Anterior cingulate cortex (tissue), 58 donors: Measurements from ENCODE around the gene CAMK2N2.

Source experiments
- DNase-seq, 58 donors: peaks; one replicate each; lab custom pipeline; 2025; lab: John Stamatoyannopoulos, UW

The CAMK2N2 gene

DNA sequence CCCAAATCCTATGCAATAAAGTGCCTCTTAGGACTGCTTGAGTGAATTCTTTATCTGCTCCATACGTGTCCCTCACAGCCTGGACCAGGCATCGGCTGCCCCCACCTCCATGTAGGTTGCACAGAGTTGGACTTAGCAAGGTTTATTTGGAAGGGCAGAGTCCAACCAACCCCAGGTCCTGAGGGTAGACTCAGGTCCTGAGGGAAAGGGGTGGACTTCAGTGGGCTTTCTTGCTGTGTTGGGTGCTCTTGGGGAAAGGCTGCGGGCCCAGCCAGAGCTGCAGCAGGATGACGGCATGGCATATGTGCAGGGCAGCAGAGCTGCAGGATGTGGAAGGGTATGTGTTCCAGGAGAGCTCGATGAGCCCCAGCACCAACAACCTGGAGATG lies 19.1 kb downstream of the CAMK2N2 start:
- DNase-seq = no peak

DNA sequence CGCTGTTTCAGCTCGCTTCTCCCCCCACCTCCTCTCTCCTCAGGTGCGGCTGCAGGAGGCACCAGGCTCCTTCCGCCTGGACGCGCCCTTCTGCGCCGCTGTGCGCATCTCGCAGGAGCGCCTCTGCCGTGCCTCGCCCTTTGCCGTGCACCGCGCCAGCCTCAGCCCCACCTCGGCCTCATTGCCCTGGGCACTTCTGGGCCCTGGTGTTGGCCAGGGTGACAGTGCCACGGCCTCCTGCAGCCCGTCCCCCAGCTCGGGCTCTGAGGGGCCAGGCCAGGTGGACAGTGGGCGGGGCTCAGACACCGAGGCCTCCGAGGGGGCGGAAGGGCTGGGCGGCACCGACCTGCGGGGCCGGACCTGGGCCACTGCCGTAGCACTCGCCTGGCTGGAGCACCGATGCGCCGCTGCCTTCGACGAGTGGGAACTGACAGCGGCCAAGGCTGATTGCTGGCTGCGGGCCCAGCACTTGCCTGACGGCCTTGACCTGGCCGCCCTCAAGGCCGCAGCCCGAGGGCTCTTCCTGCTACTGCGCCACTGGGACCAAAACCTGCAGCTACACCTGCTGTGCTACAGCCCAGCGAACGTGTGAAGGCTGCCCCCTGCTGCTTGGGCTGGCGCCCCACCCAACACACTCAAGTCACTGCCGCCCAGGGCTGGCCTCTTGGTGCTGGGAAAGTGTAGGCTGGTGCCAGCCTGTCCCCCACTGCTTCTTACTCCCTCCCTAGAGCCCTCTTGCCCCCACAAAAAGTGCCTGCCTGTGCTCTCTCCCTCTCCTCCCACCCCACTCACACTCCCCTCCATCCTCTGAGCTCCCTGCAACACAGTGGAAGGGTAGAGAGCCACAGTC lies 19.7 kb downstream of the CAMK2N2 start:
- no peak for DNase-seq

DNA sequence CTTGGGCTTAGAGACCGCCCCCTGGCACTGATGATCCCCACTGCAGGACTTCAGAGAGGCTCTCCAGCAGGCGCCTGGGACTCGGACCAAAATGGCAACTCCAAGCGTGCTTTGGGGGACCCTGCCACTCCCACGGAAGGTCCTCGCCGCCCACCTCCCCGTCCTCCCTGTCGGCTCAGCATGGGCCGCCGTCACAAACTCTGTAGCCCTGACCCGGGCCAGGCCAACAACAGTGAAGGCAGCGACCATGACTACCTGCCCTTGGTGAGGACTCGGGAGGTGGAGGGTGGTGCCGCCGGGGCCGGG lies 20.3 kb downstream of the CAMK2N2 start:
- DNase-seq = no peak

DNA sequence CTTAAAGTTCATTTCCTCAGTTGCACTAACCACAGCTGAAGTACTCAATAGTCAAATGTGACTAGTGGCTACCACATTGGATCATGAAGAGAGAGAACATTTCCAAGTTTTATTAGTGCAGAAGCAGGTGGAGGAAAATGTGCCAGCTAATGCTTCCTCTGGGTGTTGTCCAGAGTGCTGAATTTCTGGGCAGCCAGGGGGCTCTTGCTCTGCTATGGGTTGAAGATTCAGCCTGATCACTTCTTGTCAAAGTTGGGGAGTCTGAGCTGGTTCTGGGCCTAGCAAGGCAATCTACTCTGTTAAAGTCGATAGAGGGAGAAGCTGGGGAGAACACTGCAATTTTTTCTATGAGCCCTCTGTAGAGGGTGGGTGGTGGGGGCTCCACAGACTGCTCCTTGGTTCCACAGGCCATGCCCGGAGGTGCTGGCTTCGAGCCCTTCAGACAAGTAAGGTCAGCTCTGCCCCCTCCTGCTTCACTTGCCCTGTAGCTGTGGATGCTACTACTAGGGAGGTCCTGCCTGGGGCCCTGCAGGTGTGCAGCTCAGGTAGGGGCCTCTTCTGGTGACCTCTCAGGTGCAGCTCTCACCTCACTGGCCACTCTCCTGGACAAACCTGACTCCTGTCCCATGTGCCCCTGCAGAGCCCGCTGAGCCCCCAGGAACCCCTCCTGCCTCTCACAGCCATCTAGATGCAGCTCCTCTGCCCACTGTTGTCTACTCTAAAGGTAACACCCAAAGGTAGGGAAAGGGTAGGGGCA lies 20.8 kb downstream of the CAMK2N2 start:
- DNase-seq = no peak

DNA sequence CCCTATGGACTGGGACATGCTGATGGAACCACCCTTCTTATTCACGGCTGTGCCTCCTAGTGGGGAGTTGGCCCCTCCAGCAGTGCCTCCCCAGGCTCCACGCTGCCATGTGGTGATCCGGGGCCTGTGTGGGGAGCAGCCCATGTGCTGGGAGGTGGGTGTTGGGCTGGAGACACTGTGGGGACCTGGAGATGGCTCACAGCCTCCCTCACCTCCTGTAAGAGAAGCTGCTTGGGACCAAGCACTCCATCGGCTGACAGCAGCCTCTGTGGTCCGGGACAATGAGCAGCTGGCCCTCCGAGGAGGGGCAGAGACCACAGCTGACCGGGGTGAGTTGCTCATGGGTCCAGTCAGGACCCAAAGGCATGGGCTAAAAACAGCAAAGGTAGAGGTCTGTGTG lies 21.6 kb downstream of the CAMK2N2 start:
- DNase-seq = no peak

DNA sequence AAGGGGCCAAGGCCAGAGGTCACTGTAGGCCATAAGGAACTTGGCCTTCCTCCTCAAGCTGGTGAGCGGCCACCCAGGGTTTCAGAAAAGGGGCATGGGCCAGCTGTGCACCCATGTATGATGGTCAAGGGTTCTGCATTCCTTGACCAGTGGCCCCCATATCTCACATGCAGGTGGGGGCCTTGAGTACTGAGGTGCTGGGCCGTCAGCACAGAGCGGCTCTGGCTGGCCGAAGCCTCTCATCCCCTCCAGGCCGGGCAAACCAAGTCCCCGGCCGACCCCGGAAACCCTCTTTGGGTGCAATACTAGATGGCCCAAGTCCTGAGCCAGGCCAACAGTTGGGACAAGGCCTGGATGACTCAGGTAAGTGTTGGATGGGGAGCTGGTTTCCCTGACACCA lies 22.1 kb downstream of the CAMK2N2 start:
- no peak for DNase-seq

DNA sequence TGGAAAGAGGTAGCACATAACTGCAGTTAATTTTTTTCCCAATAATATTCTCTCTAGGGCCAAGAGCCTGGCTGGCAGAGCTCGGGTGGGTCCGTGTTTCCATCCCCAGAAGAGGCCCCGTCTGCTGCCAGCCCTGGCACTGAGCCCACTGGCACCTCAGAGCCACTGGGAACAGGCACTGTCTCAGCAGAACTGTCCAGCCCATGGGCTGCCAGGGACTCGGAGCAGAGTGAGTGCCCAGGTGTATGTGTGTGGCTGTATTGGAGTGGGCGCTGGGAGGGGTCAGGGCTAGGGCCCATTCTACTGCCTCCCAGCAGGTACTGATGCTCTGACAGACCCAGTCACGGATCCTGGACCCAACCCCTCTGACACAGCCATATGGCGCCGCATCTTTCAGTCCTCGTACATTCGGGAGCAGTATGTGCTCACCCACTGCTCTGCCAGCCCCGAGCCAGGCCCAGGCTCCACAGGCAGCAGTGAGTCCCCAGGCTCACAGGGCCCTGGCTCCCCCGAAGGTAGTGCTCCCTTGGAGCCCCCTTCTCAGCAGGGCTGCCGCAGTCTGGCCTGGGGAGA lies 23.0 kb downstream of the CAMK2N2 start:
- no peak for DNase-seq

GRCh38 chr3:184237807-184238206 lies 23.5 kb downstream of the CAMK2N2 start:
- DNase-seq = no peak

DNA sequence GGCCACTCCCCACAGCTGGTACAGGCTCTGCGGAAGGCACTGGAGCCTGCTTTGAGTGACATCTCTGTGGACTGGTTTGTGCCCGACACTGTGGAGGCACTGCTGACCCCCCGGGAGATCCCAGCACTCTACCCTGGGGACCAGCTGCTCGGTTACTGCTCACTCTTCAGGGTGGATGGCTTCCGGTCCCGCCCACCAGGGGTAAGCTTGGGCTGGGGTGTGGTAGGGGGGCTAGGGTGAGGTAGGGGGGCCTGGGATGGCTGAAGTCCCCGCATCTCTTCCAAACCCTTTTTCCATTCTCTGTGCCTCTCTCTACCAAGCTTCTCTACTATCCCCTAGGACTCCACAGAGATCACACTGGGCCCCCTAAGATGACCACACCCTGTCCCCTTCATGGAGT lies 24.1 kb downstream of the CAMK2N2 start:
- no peak for DNase-seq

DNA sequence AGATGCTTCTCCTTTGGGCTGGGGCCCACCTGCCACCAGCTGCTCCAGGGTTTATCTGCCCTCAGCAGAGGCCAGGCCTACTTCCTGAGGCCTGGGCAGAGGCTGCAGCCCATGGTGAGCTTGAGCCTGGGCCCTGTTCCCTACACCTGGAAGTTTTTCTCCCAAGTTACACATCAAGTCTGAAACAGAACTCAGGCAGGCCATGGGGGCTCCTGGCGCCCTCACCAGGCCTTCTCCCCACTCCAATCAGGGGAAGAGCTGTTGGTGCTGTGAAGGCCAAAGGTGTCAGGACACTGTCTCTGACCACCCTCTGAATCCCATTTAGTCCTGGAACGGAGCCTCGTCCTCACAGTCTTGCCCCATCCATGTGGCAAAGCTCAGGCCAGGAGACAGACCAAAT lies 24.7 kb downstream of the CAMK2N2 start:
- no peak for DNase-seq

DNA sequence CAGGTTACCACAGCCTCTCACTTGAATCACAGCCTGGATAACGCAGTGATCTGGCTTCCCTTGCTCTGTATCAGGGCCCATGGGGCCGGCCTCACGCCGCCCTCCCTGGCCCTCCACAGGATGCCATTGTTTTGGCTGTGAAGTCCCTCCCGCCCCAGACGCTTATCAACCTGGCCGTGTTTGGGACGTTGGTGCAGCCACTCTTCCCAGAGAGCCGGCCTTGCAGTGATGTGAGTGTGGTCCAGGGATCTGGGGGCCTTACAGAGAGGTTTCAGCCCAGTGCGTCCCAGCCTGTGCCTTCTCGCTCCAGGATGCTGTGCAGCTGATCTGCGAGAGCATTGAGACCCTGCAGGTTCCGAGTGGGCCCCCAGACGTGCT lies 25.3 kb downstream of the CAMK2N2 start:
- DNase-seq = no peak

GRCh38 chr3:184235381-184236032 lies 25.8 kb downstream of the CAMK2N2 start:
- no peak for DNase-seq

GRCh38 chr3:184234671-184235380 lies 26.5 kb downstream of the CAMK2N2 start:
- DNase-seq = no peak

GRCh38 chr3:184234224-184234623 lies 27.1 kb downstream of the CAMK2N2 start:
- peak in 35 of 58 donors; percentile 6 to 68 (median 34) for DNase-seq

- no peak for DNase-seq
Measured at GRCh38 chr3:184233127-184233843, 28.1 kb downstream of the CAMK2N2 start.

DNA sequence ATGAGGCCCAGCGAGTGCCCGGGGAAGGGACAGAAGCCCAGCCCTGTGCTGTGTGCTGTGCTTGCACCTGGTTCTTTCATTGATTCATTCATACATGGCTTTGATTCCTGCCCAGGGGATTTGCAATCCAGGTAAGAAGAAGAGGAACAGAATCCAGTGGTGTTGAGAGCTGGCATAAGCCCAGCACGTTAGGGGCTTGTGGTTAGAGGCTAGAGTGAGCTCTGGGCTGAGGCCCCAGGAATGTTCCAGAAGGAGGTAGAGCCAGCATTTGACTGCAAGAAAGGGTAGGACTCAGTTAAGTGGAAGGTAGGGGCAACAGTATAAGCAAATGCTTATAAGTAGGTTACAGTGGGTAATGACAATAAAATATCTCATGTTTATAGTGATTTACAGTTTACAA lies 29.7 kb downstream of the CAMK2N2 start:
- DNase-seq = no peak

DNA sequence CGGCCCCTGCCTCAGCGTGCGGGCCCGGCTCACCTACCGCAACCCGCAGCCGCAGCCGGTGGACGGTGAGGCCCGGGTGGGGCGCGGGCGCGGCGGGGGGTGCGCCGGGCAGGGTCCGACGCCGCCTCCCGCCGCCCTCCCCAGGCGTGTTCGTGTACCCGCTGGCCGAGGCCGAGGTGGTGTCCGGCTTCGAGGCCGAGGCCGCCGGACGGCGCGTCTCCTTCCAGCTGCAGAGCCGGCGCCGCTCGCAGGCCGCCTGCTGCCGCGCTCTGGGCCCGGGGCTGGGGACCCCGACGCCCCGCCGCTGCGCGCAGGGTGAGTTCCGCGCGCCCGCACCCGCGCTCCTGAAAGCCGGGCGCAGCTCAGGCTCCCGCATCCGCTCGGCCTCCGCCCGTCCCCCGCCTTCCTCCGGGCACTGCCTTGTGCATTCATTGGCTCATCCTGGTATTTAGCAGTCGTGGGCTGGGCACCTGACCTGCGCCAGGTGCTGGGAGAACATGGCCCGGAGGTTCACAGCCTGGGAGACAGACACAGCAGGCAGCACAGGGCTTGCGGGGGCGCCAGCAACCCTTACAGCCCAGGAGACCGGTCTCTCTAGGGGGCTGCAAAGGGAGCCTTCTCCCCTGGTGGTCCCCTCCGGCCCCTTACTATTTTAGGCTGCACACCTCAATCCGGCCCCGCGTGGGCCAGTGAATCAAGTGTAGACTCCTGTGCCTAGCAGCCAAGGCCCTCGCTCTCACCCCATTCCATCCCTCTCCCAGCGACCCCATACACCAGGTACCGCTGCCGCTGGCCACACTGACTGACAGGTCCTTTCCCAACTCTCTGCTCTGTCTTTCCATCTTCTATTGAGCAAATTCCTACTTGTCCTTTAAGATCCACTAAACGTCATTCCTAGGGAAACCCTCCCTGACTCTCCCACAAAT lies 30.5 kb downstream of the CAMK2N2 start:
- peak in 6 of 58 donors; percentile 12 to 31 (median 18) for DNase-seq

DNA sequence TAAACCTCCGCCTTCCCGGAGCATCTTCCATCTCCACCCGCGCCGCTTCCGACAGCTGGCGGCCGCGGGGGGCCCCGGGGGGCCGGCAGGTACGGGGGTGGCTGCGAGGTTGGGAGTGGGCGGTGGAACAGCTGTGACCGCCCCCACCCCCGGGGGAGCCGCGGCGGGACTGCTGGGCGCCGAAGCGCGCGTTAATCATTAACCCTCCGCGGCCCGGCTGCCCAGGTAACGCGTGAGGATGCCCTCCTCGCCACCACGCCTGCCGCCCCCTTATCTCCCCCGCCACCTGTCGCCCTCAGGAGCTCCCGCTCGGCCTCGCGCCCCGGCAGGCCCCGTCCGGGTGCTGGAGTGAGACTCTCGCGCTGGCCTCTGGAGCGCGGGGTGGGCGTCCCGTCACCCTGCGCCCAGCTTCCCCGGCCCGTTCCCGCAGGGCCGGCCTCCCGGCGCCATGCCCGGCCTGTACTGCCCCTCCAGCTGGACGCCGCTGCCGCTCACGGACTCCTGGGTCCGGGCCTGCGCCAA lies 31.2 kb downstream of the CAMK2N2 start:
- no peak for DNase-seq
